ENCODE data around the gene POU2AF3.

The POU2AF3 gene

DNA sequence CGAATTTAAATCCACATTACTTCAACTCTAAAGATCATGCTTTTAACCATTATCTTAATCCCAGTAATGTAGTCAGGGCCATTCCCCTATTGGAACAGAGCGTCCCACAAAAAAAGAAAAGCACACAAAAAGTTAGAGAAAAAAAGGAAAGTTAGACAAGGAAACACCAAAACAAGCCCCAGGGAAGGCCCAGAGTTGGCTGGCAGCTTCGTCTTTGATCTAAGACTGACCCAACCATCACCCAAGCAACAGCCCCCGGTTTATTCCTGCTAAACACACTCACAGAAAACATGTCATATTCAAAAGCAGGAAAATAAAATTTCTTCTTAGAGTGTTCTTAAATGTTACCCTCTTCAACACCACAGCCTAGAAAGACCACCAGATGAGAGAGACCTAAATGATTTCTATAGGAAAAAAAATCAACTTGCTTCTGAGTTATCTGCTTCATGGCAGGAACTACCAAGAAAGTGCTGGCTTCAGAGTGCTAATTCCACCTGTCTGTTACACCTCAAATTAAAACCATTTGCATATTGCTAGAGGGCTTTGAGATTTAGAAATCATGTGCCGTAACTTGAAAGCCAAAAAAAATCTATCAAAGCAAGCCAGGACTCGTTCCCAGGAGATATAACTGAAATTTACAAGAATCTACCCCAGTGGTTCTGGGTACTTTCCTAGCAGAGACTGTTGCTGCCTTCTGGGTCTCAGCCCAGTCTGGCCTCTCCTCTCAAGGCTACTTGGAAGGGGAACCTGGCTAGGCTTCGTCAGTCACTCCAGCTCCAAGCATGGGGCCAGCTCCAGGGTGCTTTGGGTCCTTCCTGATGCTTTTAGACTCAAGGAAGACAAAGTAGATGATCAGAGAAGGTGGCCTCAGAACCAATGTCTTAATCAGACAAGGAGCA, 31.2 kb downstream of the POU2AF3 start:
- FAIRE-seq: no peak

DNA sequence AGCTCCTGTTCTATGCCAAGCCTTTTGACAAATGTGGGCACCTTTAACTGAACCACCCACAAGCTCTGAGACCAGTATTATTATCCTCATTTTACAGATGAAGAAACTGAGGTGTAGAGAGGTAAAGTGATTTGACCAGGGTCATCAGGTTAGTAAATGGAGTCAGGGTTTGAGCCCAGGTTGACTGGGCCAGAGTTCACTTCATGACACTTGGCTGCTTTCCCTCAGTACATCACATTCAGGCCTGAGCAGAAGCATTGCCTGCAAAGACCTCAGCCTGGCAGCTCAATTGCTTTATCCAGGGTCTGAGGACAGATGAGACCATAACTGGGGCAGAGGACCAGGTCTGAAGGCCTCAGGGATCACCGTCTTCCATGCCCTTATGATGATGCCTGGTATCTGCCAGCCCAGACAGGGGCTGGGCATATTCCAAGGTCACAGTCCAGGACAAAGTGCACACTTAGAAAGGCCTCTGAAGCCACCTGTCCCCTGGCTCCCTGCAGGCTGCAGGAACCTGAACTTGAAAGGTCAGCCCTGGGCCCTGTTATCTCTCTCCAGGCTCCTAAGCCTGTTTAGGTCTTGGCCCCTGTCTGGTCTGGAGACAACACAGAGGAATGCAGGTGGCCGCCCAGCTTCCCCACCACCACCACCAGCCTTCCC, 32.0 kb downstream of the POU2AF3 start:
- FAIRE-seq: no peak

DNA sequence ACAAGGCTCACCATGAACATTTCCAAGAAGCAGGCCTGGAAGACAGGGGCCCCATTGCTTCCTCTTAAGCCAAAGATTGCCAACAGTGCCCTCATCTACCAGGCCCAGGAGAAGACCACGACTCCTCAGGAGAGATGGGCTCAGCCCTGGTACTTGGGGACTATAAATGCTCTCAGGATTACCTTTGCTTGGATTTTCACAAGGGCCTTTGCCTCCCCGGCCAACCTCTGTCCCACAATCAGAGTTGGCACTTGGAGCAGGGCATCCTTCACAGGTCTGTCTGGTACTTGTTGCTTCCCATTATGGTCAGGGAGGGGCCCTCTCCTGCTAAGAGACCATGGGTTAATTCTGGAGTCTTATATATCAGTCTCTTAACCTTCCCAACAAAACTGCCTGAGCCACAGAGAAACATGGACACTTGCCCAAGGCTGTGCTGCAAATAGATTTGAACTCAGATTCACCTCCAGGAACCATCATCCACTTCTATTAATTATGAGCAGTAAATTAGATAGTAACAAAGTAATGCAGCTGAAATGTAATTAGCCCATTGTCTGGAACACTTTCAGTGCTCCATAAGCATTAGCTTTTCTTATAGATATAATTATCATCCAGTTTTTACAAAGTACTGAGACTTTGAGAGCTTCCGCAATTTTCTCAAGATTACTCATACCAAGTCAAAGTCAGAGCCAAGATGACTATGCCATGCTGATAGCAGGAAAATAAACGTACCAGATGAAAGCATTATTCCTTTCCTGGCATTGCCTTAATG, 33.5 kb downstream of the POU2AF3 start:
- no peak for FAIRE-seq

DNA sequence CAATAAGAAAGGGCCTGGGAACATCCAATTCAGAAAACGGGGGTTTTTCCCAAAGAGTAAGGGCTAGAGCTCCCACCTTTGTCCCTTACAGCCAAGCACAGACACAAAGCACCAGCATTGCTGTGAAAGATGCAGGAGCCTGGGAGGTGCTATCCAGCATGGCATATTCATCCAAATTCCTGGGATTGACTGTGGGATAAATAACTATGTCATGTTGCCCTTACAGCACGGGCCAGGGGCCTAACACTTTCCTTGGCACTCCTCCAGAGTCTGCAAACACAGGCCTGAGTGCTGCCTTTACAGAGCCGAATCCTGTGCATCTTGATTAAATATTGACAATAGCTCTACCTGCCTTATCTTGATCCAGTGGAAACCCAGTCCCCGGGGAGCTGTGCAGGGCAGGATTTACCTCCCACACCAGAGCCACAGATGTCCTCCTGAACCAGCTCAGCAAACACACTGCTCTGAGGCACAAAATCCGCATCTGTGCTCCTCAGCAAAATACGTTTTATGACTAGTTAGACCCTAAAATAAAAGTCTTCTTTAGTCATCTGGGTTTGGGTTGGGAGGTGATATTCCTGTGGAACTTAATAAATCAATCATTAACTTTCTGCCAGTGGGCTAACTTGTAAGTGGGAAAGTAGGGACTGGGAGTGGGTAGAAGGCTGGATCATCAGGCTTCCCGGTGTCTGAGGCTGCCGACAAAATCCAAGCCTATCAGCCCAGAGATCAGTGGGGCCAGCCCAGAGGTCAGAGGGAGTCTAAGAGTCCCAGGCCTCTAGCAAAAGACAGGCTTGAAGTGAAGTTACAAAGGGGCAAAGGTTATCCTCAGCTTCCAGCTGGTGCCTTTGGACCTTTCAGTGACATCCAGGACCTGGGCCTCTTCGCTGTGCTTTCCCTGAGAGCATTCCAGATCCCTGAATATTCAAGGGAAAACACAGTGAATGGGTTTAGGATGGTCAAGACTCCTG, 36.5 kb downstream of the POU2AF3 start:
- FAIRE-seq: no peak

DNA sequence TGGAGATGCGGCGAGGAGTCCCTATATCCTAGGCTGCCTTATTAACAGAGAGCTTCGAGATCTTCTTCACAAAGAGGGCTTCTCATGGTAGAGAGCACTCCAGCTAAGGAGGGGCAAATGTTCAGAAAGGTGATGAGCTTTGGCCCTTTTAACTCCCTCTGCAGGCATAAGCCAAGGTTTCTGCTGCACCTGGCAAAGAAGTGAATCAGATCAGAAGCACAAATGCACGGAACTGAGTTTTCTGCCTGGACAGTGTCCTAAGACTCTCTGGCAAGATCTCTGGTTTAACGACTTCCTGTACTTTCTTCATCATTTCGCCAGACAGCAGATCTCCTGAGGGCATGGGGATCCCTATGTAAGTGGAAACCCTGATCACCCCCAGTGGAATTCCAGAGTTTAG, 37.2 kb downstream of the POU2AF3 start:
- no peak for FAIRE-seq

DNA sequence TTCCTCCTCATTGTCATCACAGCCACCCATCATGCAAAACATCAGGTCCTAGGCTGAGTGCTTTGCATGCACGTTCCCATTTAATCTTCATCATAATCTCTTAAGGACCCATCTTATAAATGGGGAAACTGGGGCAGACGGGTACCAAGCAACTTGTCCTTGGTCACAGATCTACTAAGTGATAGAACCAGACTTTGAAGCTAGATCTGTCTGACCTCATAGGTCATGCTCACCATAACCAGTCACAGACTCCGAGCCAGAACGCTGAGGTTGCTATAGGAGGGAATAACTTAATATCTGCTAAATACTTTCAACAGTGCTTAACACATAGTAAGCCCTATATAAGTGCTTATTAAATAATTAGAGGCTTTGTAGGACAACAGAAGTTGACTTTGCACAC, 37.7 kb downstream of the POU2AF3 start:
- FAIRE-seq: no peak

DNA sequence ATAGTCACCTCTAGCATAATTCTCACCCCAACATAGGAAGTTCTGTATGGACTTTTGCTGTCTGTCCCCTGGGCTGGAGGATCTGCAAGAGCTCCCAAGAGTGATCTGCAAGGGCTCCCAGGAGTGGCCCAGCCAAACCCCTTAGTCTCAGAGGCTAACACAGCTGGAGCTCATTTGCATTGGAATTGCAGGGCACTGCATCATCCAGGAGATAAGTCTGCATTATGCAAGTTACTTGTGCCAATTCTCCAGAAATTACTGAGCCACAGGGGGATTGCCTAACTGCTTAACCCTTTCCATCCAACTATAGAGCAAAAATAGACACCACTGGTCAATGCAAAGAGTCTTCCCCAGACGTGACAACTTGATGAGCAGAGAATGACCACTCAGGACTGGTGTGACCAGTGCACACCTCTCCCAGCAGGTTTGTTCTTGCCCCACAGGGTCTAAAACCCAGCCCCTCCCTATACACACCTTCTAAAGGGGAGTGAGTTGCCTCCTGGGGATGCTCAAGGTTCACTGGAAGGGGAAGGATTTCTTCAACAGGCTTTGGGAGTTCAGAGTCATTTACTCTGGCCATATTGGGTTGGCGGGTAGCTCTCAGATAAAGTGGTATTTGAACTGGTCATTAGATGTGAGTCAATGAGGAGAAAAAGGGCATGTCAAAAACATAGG, 38.4 kb downstream of the POU2AF3 start:
- no peak for FAIRE-seq

DNA sequence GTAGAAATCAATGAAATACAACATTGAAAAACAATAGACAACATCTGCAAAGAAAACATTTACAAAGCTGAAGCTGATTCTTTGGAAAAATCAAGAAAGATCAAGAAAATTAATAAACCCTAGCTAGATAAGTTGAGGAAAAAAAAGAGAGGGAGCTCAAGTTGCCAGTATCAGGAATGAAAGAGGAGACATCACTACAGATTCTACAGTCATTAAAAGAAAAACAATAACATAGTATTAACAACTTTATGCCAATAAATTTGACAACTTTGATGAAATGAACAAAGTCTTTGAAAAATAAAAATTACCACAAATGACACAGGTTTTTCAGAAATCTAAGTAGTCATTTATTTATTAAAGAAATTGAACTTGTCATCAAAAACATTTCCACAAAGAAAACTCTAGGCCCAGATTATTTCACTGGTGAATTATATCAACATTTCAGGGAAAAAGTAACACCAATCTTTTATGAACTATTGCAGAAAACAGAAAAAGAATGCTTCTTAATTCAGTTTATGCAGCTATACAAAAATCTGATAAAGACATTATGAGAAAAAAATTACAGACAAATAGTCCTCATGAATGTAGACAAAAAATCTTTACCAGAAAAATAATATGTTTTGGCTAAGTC, 41.5 kb downstream of the POU2AF3 start:
- FAIRE-seq: no peak

DNA sequence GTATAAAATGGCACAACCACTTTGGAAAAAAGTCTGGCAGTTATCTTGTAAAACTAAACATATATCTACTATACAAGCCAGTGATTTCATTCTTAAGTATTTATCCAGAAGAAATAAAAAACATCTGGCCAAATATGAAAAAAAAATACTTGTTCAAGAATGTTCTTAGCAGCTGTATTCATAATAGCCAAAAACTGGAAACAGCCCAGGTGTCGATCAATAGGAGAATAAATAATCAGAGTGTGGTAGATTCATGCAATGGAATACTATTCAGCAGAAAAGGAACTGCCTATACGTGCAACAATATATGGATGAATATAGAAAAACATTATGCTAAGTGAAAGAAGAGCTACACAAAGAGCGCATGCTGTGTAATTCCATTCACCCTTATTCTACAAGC, 44.0 kb downstream of the POU2AF3 start:
- FAIRE-seq: no peak

DNA sequence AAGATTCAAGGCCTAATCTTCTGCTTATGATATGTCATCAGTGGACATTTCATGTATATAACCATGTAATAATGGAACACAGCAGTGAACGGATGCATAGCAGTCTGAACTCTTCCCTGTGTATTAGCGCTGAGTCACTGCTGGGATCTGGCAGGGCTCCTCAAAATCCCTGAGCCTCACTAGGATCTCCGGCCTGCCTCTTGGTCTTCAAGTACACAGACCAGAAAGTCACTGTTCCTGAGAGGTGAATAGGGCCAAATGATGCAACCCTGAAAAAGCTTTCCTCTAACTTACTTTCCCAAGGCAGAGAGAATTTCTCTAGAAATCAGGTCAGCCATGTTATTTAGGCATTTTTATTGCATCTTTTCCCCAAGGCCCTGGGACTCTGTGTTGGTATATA, 45.7 kb downstream of the POU2AF3 start:
- FAIRE-seq: no peak

DNA sequence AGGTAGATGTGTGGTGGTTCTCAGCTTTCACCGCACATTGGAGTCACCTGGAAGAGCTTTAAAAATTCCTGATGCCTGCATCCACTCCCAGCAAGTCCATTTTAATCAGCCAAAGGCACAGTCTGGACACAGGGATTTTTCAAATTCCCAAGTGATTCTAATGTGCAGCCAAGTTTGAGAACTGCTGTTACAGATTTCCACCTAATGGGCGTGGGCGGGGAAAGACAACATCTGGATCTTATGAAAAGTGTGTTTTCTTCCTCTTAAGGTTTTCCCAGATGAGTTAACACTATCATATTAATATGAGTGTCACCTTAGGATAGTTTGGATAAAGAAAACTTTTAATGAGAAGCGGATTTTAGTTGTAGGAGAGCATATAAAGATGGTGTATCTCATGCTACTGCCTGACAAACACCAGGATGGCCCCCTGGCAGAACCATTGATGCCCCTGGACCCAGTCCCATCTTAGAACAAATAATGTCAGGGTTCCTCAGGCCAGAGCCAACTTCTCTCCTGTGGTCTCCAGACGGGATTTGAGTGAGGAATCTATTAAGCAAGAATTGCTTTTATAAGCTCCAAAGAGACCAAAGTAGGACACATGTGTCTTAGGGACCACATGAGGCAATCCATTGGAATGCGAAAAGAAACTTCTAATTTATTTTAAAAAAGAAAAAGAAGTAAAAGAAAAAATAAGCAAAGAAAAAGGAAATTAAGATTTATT, 48.8 kb downstream of the POU2AF3 start:
- FAIRE-seq: no peak

DNA sequence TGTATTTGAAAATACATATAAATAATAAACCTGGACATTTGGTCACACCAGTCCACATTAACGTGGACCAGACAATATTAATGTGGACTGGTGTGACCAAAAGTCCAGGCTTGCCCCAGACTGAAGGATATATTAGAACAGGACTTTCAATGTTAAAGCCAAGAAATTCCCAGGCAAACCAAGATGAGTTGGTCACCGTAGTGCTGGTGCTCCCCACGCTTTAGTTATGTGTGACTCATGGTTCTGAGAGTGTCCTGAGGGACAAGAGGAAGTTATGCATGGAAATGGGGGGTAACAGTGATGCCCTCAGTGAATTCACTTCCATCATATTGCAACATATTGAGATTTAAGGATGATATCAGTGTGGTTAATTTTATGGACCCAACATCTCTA, 49.4 kb downstream of the POU2AF3 start:
- FAIRE-seq: no peak

DNA sequence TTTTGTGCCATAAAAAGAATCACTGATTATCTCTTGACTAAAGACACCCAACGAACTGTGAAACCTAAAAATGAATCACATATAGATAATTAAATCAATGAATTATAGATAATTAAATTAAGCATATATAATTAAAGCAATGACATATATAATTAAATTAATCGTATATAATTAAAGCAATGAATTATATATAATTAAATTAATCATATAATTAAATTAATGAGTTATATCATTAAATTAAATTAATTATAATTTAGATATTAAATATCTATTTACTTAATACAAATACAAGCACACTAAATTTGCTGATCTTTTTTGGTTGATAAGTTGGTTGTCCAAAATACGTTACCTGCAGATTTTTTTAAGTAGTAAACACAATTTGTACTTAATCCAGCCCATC, 49.8 kb downstream of the POU2AF3 start:
- peak; percentile 96 for FAIRE-seq

DNA sequence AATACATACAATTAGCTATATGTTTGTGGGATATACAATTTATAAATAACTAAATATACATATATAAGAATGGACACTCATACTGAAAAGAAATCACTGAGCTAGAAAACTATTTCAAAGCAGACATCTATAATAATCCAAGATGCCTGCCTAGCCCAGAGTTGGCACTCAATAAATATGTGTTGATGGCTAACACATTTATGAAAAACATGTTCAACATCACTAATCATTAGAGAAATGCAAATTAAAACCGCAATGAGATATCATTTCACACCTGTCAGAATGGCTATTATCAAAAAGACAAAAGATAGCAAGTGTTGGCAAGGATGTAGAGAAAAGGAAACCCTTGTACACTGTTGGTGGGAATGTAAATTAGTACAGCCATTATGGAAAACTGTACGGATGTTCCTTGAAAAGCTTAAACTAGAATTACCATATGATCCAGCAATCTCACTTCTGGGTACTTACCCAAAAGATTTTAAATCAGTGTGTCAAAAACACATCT, 50.9 kb downstream of the POU2AF3 start:
- no peak for FAIRE-seq

DNA sequence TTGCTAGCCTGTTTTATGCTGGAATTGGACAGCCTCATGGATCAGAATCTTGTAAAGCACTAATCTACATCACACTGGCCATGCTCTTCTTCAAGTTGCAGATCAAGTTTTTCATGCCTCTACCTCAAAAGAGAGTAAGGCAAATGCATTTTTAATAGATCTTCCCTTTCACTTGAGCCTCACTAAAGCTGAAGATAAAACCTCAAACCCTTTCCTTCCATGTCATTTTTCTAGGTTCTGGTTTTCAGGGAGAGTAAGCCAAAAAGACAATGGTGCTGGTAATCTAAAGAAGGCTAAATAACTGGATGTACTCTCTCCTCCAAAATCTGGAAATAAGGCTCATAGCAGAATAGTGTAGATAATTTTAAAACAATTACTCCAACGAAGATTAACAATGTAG, 52.5 kb downstream of the POU2AF3 start:
- FAIRE-seq: no peak

DNA sequence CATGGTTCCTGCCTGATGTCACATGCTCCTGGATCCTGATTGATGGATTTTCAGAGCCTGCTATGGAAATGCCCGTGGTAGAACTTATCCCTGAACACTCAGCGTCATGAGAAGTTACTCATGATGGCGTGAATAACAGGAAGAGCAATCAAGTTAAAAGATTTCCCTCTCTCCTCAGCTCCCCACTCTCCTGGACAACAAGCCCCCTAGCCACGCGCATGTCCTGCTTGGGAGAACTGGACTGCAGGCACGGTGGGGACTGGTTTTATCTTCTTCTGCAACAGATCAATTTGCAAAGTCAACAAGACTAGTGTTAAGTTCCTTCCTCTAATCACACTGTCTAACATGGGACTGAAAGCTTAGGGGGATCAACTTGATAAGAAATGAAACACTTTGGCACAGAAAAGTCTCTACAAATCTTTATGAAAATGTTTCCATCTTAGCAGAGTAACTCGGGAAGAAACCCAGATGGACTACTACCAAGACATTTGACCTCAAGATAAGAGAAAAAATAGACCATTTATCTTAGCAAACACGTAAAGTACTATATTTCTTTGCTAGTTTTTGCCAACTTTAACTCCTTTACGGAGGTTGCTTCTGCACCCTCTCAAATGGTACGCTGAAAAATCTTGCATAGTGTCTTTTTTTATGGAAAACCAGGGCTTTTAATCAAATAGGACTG, 53.2 kb downstream of the POU2AF3 start:
- no peak for FAIRE-seq

DNA sequence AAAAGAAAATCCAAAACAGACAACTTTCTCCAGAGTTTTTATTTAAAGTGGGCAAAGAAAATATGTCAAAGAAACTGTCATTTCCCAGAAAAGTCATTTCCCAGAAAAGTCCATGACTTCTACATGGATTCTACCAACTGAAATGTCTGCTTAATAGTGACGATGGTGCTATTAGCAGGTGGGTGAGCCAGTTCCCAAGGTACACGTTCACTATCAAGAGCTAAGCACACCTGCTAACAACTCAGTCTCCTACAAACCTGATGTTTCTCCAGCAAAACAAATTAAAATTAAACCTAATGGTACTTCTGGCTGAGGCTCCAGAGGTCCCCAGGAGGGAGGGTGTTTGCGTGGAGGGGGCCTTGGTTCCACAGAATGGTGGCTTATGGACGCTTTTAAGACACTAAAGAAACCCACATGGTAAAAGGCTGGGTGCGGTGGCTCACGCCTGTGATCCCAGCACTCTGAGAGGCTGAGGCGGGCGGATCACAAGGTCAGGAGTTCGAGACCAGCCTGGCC, 53.9 kb downstream of the POU2AF3 start:
- no peak for FAIRE-seq

DNA sequence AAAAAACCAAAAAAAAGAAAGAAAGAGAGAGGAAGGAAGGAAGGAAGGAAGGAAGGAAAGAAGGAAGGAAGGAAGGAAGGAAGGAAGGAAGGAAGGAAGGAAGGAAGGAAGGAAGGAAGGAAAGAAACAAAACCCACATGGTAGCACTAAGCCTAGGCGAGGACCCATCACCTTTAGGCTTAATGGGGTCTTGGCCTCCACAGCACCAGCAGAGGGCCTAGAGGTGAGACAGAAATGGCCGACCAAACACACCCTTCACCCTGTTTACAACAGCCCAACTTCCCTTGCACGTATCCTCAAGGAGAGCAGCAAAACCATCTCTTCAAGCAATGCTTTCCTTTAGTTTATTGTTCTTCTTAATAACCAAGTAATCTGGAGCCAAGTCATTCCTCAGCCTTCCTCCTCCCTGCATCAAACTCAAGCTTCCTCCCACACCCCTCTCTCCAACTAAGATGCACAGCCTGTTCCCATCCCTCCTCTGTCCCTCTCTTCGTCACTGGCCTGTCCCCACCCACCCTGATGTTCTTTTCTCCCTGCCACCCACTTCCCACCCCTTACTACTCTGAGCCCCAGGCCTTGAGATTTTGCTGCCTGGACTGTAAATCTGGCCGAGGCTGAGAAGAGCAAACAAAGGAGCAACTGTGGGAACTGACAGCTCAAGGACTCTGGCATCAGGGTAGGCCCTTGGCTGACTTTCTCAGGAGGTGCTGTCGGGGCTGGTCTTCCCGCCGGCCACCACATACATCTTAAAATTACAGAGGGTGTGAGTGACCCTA, 54.8 kb downstream of the POU2AF3 start:
- no peak for FAIRE-seq
